GM23338 (cell line): ENCODE results near the gene PIK3C3. TPM values are rescaled to one million over a fixed set of nuclear protein-coding genes. Genes with fewer than 3 reads are reported as not detected.

Experiments
- ATAC-seq: fragments of 200-7000 bp; cut with Tn5 transposase; 3 replicates; pipeline ENCODE4 v1.9.1; 2020
- DNase-seq: peaks from one replicate; pipeline ENCODE4 v3.0.0-alpha.2; 2015; ENCODE audit warnings: low spot score
- H2AFZ ChIP-seq: fragments of 200-600 bp; sonication (generic); 2 replicates; pipeline ENCODE4 v1.8.0; 2016; ENCODE audit warnings: antibody characterized with exemption, mild to moderate bottlenecking, moderate library complexity
- H3F3A ChIP-seq: fragments of 200-600 bp; sonication (generic); replicated peaks from 2 replicates; pipeline ENCODE4 v1.8.0; 2017; ENCODE audit warnings: antibody characterized with exemption, mixed run types, low read depth
- H3K27ac ChIP-seq: fragments of 200-600 bp; sonication (generic); 2 replicates; pipeline ENCODE4 v1.6.1; 2016; ENCODE audit warnings: low read depth
- H3K27me3 ChIP-seq: fragments of 200-600 bp; sonication (generic); 2 replicates; pipeline ENCODE4 v1.8.0; 2016; ENCODE audit warnings: mild to moderate bottlenecking, mixed run types, moderate library complexity; ENCODE audit not compliant: insufficient read depth
- H3K36me3 ChIP-seq: fragments of 200-600 bp; sonication (generic); 2 replicates; pipeline ENCODE4 v1.8.0; 2016; ENCODE audit warnings: mild to moderate bottlenecking; ENCODE audit not compliant: insufficient read depth
- H3K4me1 ChIP-seq: fragments of 200-600 bp; sonication (generic); 2 replicates; pipeline ENCODE4 v1.8.0; 2016; ENCODE audit warnings: mild to moderate bottlenecking, moderate library complexity; ENCODE audit not compliant: insufficient read depth
- H3K4me2 ChIP-seq: fragments of 200-600 bp; sonication (generic); 2 replicates; pipeline ENCODE4 v1.7.1; 2017; ENCODE audit warnings: mixed run types
- H3K4me3 ChIP-seq: fragments of 200-600 bp; sonication (generic); 2 replicates; pipeline ENCODE4 v1.6.1; 2016; ENCODE audit warnings: mixed run types
- H3K79me2 ChIP-seq: fragments of 200-600 bp; sonication (generic); replicated peaks from 2 replicates; pipeline ENCODE4 v1.8.0; 2017; ENCODE audit warnings: mild to moderate bottlenecking; ENCODE audit not compliant: insufficient read depth
- H3K9me2 ChIP-seq: fragments of 200-600 bp; sonication (generic); 2 replicates; pipeline ENCODE4 v1.8.0; 2017; ENCODE audit not compliant: insufficient read depth
- H4K20me1 ChIP-seq: fragments of 200-600 bp; sonication (generic); replicated peaks from 2 replicates; pipeline ENCODE4 v1.8.0; 2017; ENCODE audit warnings: mild to moderate bottlenecking; ENCODE audit not compliant: insufficient read depth
- H3K27ac Mint-ChIP-seq: 2 replicates; pipeline ENCODE4 v1.8.0; 2020; ENCODE audit warnings: inconsistent platforms, mild to moderate bottlenecking, moderate library complexity, mixed read lengths
- H3K27me3 Mint-ChIP-seq: 3 replicates; pipeline ENCODE4 v1.8.0; 2022; ENCODE audit warnings: low read depth, mild to moderate bottlenecking, moderate library complexity, mixed read lengths, inconsistent platforms; ENCODE audit not compliant: insufficient read depth, poor library complexity
- H3K36me3 Mint-ChIP-seq: 3 replicates; pipeline ENCODE4 v1.8.0; 2021; ENCODE audit warnings: low read depth, mild to moderate bottlenecking, inconsistent platforms, moderate library complexity, mixed read lengths
- H3K4me1 Mint-ChIP-seq: 3 replicates; pipeline ENCODE4 v1.8.0; 2020; ENCODE audit warnings: mild to moderate bottlenecking, inconsistent platforms, mixed read lengths
- H3K4me3 Mint-ChIP-seq: 3 replicates; pipeline ENCODE4 v1.8.0; 2021; ENCODE audit warnings: moderate library complexity, mild to moderate bottlenecking, inconsistent platforms, mixed read lengths
- H3K9me3 Mint-ChIP-seq: 3 replicates; pipeline ENCODE4 v1.8.0; 2020; ENCODE audit warnings: moderate library complexity, mild to moderate bottlenecking, inconsistent platforms, mixed read lengths
- CREB1 ChIP-seq: fragments of 250-450 bp; sonication (Bioruptor Pico); IDR thresholded peaks from 2 replicates; pipeline ENCODE4 v1.5.0; 2020; ENCODE audit warnings: low read depth, mild to moderate bottlenecking, moderate library complexity
- EZH2 ChIP-seq: fragments of 200-600 bp; sonication (generic); IDR thresholded peaks from one replicate; pipeline ENCODE4 v1.8.0; 2017; ENCODE audit warnings: antibody characterized with exemption, mild to moderate bottlenecking, low read depth; ENCODE audit not compliant: unreplicated experiment
- EZH2phosphoT487 ChIP-seq: fragments of 200-600 bp; sonication (generic); IDR thresholded peaks from one replicate; pipeline ENCODE4 v1.8.1; 2018; ENCODE audit warnings: antibody characterized with exemption; ENCODE audit not compliant: unreplicated experiment
- JUNB ChIP-seq: IDR thresholded peaks from one replicate; pipeline ENCODE4 v1.6.1; 2016; ENCODE audit warnings: antibody characterized with exemption; ENCODE audit not compliant: unreplicated experiment
- NANOG ChIP-seq: IDR thresholded peaks from 2 replicates; pipeline ENCODE4 v1.6.1; 2016; ENCODE audit warnings: antibody characterized with exemption, borderline replicate concordance
- POLR2AphosphoS5 ChIP-seq: IDR thresholded peaks from 2 replicates; pipeline ENCODE4 v1.6.1; 2016; ENCODE audit warnings: antibody characterized with exemption, low read depth
- STAT1 ChIP-seq: IDR thresholded peaks from one replicate; pipeline ENCODE4 v1.6.1; 2016; ENCODE audit warnings: antibody characterized with exemption; ENCODE audit not compliant: unreplicated experiment
- ZNF114 ChIP-seq: fragments of 250-450 bp; sonication (Bioruptor Pico); IDR thresholded peaks from 2 replicates; pipeline ENCODE4 v1.5.0; 2020; ENCODE audit warnings: mild to moderate bottlenecking, moderate library complexity
- ZNF331 ChIP-seq: fragments of 250-450 bp; sonication (Bioruptor Pico); IDR thresholded peaks from 2 replicates; pipeline ENCODE4 v1.5.0; 2020; ENCODE audit warnings: low read depth, mild to moderate bottlenecking, moderate library complexity
- polyA plus RNA-seq: library from polyadenylated mRNA; unstranded; fragments of >200 nt; fragmentation: Nextera tagmentation; extraction: Ambion mirVana; gene quantifications from 2 replicates; pipeline ENCODE4 v1.2.1, GENCODE V29; 2016
- total RNA-seq: library from RNA; depleted of rRNA; stranded (reverse); fragments of >200 nt; shearing (Covaris generic); gene quantifications from 2 replicates; pipeline ENCODE4 v1.2.3, GENCODE V29; 2014
- TF ChIP-seq, protein P1 (sequence below): IDR thresholded peaks from 2 replicates; pipeline ENCODE4 v1.6.1; 2016; ENCODE audit warnings: antibody characterized with exemption
- TF ChIP-seq, protein P2 (sequence below), 2 experiments: fragments of 200-600 bp in 1 of 2; sonication (generic) in 1 of 2; conservative IDR thresholded peaks; 2 replicates each; pipeline versions ENCODE4 v1.5.1 to v1.6.1; 2016 to 2017; ENCODE audit warnings: antibody characterized with exemption in 2 of 2, low read depth in 2 of 2, mild to moderate bottlenecking in 2 of 2, moderate library complexity in 1 of 2
- TF ChIP-seq, protein P3 (sequence below): IDR thresholded peaks from one replicate; pipeline ENCODE4 v1.6.1; 2018; ENCODE audit warnings: antibody characterized with exemption; ENCODE audit not compliant: unreplicated experiment
- TF ChIP-seq, protein P4 (sequence below): fragments of 250-450 bp; sonication (Bioruptor Pico); IDR thresholded peaks from 2 replicates; pipeline ENCODE4 v1.5.0; 2020; ENCODE audit warnings: mild to moderate bottlenecking, moderate library complexity

Gene PIK3C3
- total and polyA plus RNA-seq, 2 experiments from 2014 or later: 25.9 to 35.4 TPM

DNA sequence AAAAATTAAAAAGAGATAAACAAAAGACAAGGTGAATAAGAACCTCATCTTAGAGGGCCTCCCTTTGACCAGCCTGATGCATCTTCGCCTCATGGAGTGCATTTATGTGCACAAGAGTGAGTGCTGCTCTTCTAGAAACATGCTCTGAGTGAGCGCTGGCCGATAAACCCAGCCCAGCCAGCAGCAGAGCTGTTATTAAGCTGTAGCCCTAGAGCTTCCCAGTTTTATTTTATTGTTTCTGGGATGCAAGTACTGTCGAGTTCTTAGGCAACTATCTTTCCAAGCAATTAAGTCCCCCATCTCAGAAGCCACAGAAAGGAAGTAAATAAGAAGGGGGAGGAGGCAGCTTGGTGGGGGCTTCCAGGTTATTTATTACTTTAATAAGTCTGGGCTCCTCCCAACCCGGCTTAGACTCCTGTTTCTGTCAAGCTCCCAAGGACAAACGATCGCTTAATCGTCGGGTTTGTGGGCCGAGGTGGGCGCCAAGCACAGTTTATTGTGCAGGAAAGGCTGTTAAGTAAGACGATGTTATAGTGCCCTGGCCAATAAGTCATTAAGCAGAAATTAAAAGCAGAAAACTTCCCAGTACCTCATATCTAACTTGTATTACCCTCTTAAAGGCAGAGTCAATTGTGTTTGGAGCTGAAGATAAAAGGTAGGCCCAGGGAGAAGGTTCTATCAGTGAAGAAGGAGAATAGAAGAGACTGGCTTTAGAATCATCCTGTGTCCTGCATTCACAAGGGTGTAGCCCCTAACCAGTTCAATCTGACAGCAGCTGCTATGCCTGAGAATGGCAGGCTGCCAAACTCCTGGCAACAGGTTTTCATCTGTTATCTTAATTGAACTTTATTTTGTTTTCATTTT is 176.3 kb downstream of the PIK3C3 start:
- Mint-ChIP-seq H3K4me3 (no peak overlapping the region), H3K36me3 (no peaks in the 10 kb centered on the region), H3K27ac (no peak overlapping the region), H3K27me3 (no peaks in the 10 kb centered on the region), H3K4me1 (no peaks in the 10 kb centered on the region), H3K9me3 (no peaks in the 10 kb centered on the region; the same call in 1 of the 3 replicates)
- no peaks in the 10 kb centered on the region for H4K20me1 ChIP-seq
- peaks cover 8% of the 10 kb centered on the region; the same call in 1 of the 2 replicates for H3K9me2 ChIP-seq
- H3F3A ChIP-seq: no peaks in the 10 kb centered on the region
- TF ChIP-seq, protein P1, sequence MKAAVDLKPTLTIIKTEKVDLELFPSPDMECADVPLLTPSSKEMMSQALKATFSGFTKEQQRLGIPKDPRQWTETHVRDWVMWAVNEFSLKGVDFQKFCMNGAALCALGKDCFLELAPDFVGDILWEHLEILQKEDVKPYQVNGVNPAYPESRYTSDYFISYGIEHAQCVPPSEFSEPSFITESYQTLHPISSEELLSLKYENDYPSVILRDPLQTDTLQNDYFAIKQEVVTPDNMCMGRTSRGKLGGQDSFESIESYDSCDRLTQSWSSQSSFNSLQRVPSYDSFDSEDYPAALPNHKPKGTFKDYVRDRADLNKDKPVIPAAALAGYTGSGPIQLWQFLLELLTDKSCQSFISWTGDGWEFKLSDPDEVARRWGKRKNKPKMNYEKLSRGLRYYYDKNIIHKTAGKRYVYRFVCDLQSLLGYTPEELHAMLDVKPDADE: no peak
- no peak for TF ChIP-seq CREB1 (CRISPR knock-in tag)
- TF ChIP-seq, protein P2, sequence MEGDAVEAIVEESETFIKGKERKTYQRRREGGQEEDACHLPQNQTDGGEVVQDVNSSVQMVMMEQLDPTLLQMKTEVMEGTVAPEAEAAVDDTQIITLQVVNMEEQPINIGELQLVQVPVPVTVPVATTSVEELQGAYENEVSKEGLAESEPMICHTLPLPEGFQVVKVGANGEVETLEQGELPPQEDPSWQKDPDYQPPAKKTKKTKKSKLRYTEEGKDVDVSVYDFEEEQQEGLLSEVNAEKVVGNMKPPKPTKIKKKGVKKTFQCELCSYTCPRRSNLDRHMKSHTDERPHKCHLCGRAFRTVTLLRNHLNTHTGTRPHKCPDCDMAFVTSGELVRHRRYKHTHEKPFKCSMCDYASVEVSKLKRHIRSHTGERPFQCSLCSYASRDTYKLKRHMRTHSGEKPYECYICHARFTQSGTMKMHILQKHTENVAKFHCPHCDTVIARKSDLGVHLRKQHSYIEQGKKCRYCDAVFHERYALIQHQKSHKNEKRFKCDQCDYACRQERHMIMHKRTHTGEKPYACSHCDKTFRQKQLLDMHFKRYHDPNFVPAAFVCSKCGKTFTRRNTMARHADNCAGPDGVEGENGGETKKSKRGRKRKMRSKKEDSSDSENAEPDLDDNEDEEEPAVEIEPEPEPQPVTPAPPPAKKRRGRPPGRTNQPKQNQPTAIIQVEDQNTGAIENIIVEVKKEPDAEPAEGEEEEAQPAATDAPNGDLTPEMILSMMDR (conservative IDR thresholded peaks at IDR 0.05; ENCODE audit: low read depth in 2 of 2): no peak
- no peak for TF ChIP-seq ZNF331
- no peak for TF ChIP-seq JUNB
- no peak for TF ChIP-seq POLR2AphosphoS5
- TF ChIP-seq EZH2: no peak
- TF ChIP-seq ZNF114 (CRISPR knock-in tag): no peak
- TF ChIP-seq, protein P3, sequence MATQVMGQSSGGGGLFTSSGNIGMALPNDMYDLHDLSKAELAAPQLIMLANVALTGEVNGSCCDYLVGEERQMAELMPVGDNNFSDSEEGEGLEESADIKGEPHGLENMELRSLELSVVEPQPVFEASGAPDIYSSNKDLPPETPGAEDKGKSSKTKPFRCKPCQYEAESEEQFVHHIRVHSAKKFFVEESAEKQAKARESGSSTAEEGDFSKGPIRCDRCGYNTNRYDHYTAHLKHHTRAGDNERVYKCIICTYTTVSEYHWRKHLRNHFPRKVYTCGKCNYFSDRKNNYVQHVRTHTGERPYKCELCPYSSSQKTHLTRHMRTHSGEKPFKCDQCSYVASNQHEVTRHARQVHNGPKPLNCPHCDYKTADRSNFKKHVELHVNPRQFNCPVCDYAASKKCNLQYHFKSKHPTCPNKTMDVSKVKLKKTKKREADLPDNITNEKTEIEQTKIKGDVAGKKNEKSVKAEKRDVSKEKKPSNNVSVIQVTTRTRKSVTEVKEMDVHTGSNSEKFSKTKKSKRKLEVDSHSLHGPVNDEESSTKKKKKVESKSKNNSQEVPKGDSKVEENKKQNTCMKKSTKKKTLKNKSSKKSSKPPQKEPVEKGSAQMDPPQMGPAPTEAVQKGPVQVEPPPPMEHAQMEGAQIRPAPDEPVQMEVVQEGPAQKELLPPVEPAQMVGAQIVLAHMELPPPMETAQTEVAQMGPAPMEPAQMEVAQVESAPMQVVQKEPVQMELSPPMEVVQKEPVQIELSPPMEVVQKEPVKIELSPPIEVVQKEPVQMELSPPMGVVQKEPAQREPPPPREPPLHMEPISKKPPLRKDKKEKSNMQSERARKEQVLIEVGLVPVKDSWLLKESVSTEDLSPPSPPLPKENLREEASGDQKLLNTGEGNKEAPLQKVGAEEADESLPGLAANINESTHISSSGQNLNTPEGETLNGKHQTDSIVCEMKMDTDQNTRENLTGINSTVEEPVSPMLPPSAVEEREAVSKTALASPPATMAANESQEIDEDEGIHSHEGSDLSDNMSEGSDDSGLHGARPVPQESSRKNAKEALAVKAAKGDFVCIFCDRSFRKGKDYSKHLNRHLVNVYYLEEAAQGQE: no peak
- no peak for TF ChIP-seq EZH2phosphoT487
- TF ChIP-seq, protein P4, sequence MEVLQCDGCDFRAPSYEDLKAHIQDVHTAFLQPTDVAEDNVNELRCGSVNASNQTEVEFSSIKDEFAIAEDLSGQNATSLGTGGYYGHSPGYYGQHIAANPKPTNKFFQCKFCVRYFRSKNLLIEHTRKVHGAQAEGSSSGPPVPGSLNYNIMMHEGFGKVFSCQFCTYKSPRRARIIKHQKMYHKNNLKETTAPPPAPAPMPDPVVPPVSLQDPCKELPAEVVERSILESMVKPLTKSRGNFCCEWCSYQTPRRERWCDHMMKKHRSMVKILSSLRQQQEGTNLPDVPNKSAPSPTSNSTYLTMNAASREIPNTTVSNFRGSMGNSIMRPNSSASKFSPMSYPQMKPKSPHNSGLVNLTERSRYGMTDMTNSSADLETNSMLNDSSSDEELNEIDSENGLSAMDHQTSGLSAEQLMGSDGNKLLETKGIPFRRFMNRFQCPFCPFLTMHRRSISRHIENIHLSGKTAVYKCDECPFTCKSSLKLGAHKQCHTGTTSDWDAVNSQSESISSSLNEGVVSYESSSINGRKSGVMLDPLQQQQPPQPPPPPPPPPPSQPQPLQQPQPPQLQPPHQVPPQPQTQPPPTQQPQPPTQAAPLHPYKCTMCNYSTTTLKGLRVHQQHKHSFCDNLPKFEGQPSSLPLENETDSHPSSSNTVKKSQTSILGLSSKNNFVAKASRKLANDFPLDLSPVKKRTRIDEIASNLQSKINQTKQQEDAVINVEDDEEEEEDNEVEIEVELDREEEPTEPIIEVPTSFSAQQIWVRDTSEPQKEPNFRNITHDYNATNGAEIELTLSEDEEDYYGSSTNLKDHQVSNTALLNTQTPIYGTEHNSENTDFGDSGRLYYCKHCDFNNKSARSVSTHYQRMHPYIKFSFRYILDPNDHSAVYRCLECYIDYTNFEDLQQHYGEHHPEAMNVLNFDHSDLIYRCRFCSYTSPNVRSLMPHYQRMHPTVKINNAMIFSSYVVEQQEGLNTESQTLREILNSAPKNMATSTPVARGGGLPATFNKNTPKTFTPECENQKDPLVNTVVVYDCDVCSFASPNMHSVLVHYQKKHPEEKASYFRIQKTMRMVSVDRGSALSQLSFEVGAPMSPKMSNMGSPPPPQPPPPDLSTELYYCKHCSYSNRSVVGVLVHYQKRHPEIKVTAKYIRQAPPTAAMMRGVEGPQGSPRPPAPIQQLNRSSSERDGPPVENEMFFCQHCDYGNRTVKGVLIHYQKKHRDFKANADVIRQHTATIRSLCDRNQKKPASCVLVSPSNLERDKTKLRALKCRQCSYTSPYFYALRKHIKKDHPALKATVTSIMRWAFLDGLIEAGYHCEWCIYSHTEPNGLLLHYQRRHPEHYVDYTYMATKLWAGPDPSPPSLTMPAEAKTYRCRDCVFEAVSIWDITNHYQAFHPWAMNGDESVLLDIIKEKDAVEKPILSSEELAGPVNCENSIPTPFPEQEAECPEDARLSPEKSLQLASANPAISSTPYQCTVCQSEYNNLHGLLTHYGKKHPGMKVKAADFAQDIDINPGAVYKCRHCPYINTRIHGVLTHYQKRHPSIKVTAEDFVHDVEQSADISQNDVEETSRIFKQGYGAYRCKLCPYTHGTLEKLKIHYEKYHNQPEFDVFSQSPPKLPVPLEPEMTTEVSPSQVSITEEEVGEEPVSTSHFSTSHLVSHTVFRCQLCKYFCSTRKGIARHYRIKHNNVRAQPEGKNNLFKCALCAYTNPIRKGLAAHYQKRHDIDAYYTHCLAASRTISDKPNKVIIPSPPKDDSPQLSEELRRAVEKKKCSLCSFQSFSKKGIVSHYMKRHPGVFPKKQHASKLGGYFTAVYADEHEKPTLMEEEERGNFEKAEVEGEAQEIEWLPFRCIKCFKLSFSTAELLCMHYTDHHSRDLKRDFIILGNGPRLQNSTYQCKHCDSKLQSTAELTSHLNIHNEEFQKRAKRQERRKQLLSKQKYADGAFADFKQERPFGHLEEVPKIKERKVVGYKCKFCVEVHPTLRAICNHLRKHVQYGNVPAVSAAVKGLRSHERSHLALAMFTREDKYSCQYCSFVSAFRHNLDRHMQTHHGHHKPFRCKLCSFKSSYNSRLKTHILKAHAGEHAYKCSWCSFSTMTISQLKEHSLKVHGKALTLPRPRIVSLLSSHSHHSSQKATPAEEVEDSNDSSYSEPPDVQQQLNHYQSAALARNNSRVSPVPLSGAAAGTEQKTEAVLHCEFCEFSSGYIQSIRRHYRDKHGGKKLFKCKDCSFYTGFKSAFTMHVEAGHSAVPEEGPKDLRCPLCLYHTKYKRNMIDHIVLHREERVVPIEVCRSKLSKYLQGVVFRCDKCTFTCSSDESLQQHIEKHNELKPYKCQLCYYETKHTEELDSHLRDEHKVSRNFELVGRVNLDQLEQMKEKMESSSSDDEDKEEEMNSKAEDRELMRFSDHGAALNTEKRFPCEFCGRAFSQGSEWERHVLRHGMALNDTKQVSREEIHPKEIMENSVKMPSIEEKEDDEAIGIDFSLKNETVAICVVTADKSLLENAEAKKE: no peak
- no peak for TF ChIP-seq STAT1
- TF ChIP-seq NANOG: no peak
- no peaks in the 10 kb centered on the region for H3K4me1 ChIP-seq
- H3K4me3 ChIP-seq: no peak overlapping the region
- peak overlapping the region; percentile 38; the same call in 1 of the 2 replicates for H2AFZ ChIP-seq
- H3K4me2 ChIP-seq: no peak overlapping the region
- no peak for ATAC-seq
- H3K27me3 ChIP-seq: no peaks in the 10 kb centered on the region
- DNase-seq: no peak
- no peaks in the 10 kb centered on the region for H3K36me3 ChIP-seq
- no peak overlapping the region for H3K27ac ChIP-seq
- no peaks in the 10 kb centered on the region for H3K79me2 ChIP-seq
